PC-3 (cell line): ENCODE results near the gene ADGRG3. TPM values are rescaled to one million over a fixed set of nuclear protein-coding genes. Genes with fewer than 3 reads are reported as not detected.

Experiments used
- ATAC-seq: fragments of 200-7000 bp; cut with Tn5 transposase; 2 replicates; pipeline ENCODE4 v1.9.1; 2020; ENCODE audit warnings: mild to moderate bottlenecking, moderate library complexity
- BruUV-seq: library from RNA; stranded (reverse); fragments of 400-500 nt; replicated peaks from 2 replicates; lab custom pipeline; 2021; lab: Mats Ljungman, UMichigan
- CTCF ChIA-PET: fragments of 300-600 bp; sonication (Branson Sonifier 250); formaldehyde crosslinking; loops from one replicate; lab custom pipeline; 2022; ENCODE audit warnings: antibody characterized with exemption; lab: Charles Lee
- POLR2A ChIA-PET: fragments of 300-600 bp; sonication (Branson Sonifier 250); formaldehyde crosslinking; loops from one replicate; lab custom pipeline; 2022; ENCODE audit warnings: antibody characterized with exemption; ENCODE audit not compliant: unreplicated experiment; lab: Charles Lee
- DNase-seq: peaks from one replicate; pipeline ENCODE4 v3.0.0-alpha.2; 2015
- H2AFZ ChIP-seq: fragments of 300-600 bp; sonication (generic); 2 replicates; pipeline ENCODE4 v1.6.0; 2016; ENCODE audit warnings: antibody characterized with exemption, low read length
- H3F3A ChIP-seq: fragments of 300-600 bp; sonication (generic); one replicate; pipeline ENCODE4 v1.6.0; 2017; ENCODE audit warnings: antibody characterized with exemption, low read length, control low read depth, mild to moderate bottlenecking; ENCODE audit not compliant: unreplicated experiment
- H3K27ac ChIP-seq: fragments of 300-600 bp; sonication (generic); 2 replicates; pipeline ENCODE4 v1.5.1; 2016; ENCODE audit warnings: mild to moderate bottlenecking, low read length
- H3K27me3 ChIP-seq: fragments of 300-600 bp; sonication (generic); 2 replicates; pipeline ENCODE4 v1.6.1; 2016; ENCODE audit warnings: low read length, mixed read lengths
- H3K36me3 ChIP-seq: fragments of 300-600 bp; sonication (generic); 2 replicates; pipeline ENCODE4 v1.6.1; 2016; ENCODE audit warnings: low read depth, mixed run types, low read length, mixed read lengths
- H3K4me1 ChIP-seq: fragments of 300-600 bp; sonication (generic); 2 replicates; pipeline ENCODE4 v1.5.1; 2016; ENCODE audit warnings: low read length; ENCODE audit not compliant: insufficient read depth
- H3K4me2 ChIP-seq: fragments of 300-600 bp; sonication (generic); 2 replicates; pipeline ENCODE4 v1.6.0; 2016; ENCODE audit warnings: low read length
- H3K4me3 ChIP-seq: fragments of 300-600 bp; sonication (generic); 2 replicates; pipeline ENCODE4 v1.5.1; 2016; ENCODE audit warnings: mild to moderate bottlenecking, low read length, mixed read lengths
- H3K79me2 ChIP-seq: fragments of 300-600 bp; sonication (generic); 2 replicates; pipeline ENCODE4 v1.6.1; 2017; ENCODE audit warnings: low read length, mixed read lengths
- H3K9ac ChIP-seq: fragments of 300-600 bp; sonication (generic); 2 replicates; pipeline ENCODE4 v1.6.0; 2016; ENCODE audit warnings: mild to moderate bottlenecking, low read length
- H3K9me2 ChIP-seq: fragments of 300-600 bp; sonication (generic); replicated peaks from 2 replicates; pipeline ENCODE4 v1.6.1; 2016; ENCODE audit warnings: mixed run types, low read length, mixed read lengths
- H3K9me3 ChIP-seq: fragments of 300-600 bp; sonication (generic); 2 replicates; pipeline ENCODE4 v1.6.1; 2016; ENCODE audit warnings: low read length, mixed read lengths
- H4K20me1 ChIP-seq: fragments of 300-600 bp; sonication (generic); 2 replicates; pipeline ENCODE4 v1.6.1; 2016; ENCODE audit warnings: low read length, mixed read lengths
- CTCF ChIP-seq: fragments of 300-600 bp; sonication (generic); conservative IDR thresholded peaks from 2 replicates; pipeline ENCODE4 v1.5.1; 2017; ENCODE audit warnings: antibody characterized with exemption, low read depth, mild to moderate bottlenecking, low read length
- EZH2 ChIP-seq: fragments of 300-600 bp; sonication (generic); IDR thresholded peaks from one replicate; pipeline ENCODE4 v1.6.1; 2017; ENCODE audit warnings: antibody characterized with exemption, mild to moderate bottlenecking, low read length; ENCODE audit not compliant: unreplicated experiment
- EZH2phosphoT487 ChIP-seq: fragments of 300-600 bp; sonication (generic); IDR thresholded peaks from 2 replicates; pipeline ENCODE4 v1.6.1; 2018; ENCODE audit warnings: mild to moderate bottlenecking, antibody characterized with exemption, low read length, borderline replicate concordance
- intact Hi-C: fragments of 100-400 bp; cut with micrococcal nuclease; formaldehyde crosslinking; loops from 2 replicates; pipeline ENCODE4 v1.9.0; 2023
- total RNA-seq: library from RNA; depleted of rRNA; stranded (reverse); fragments of >200 nt; gene quantifications from 2 replicates; pipeline ENCODE4 v1.2.3, GENCODE V29; 2014

The ADGRG3 gene
- total RNA-seq, 1 experiment from 2014 or later: not detected

- no peaks in the 10 kb centered on the region for H3K9me2 ChIP-seq
- ChIA-PET CTCF (interaction anchor here (0.7 to 1.5 kb wide), 3 partner anchors 15 to 63 kb away, joined by 3 to 16 read pairs (median 3); partner anchors contain the start of gene ADGRG1), POLR2A (interaction anchor here (1.0 kb wide), 1 partner anchor 53 kb away, joined by 3 read pairs; no protein-coding TSS in a partner anchor)
- no peaks in the 10 kb centered on the region for H4K20me1 ChIP-seq
- peaks cover 10% of the 10 kb centered on the region for H3K36me3 ChIP-seq
- ATAC-seq (peak; percentile 57), DNase-seq (peak; percentile 73)
- TF ChIP-seq EZH2phosphoT487 (no peak), CTCF (no peak), EZH2 (no peak)
- intact Hi-C loops: loop anchor here (10.0 kb wide), 1 partner anchor 361 kb away; the partner anchor contains the start of genes USB1 and ZNF319
- no peaks in the 10 kb centered on the region for H3K27me3 ChIP-seq
- peaks cover 59% of the 10 kb centered on the region for H3K4me1 ChIP-seq
- H3K27ac ChIP-seq: peak overlapping the region; percentile 86
- no peaks in the 10 kb centered on the region; the same call in 1 of the 2 replicates for H3K79me2 ChIP-seq
- H3K9ac ChIP-seq: peak overlapping the region; percentile 23; the same call in 1 of the 2 replicates
- H3K4me3 ChIP-seq: no peak overlapping the region
- no peaks in the 10 kb centered on the region for H3F3A ChIP-seq
- peak overlapping the region; percentile 62 for H3K4me2 ChIP-seq
- no peak overlapping the region for H2AFZ ChIP-seq
- H3K9me3 ChIP-seq: no peaks in the 10 kb centered on the region
- no TSS peak for BruUV-seq
These were observed 24.8 kb upstream of the ADGRG3 start for GRCh38 chr16:57643147-57643874.

- no peak for ATAC-seq
- peak overlapping the region; percentile 86 for H3K27ac ChIP-seq
- H4K20me1 ChIP-seq: no peaks in the 10 kb centered on the region
- H3K79me2 ChIP-seq: no peaks in the 10 kb centered on the region; the same call in 1 of the 2 replicates
- TF ChIP-seq EZH2 (no peak), EZH2phosphoT487 (no peak), CTCF (no peak)
- POLR2A ChIA-PET: interaction anchor here (1.0 kb wide), 1 partner anchor 53 kb away, joined by 3 read pairs; no protein-coding TSS in a partner anchor
- H3K4me1 ChIP-seq: peaks cover 59% of the 10 kb centered on the region
- H3K4me3 ChIP-seq: no peak overlapping the region
- H3K9me2 ChIP-seq: no peaks in the 10 kb centered on the region
- H3K9me3 ChIP-seq: no peaks in the 10 kb centered on the region
- no peak overlapping the region for H2AFZ ChIP-seq
- no peaks in the 10 kb centered on the region for H3K27me3 ChIP-seq
- CTCF ChIA-PET: interaction anchor here (0.7 to 1.5 kb wide), 3 partner anchors 15 to 63 kb away, joined by 3 to 16 read pairs (median 3); partner anchors contain the start of gene ADGRG1
- H3F3A ChIP-seq: no peaks in the 10 kb centered on the region
- peaks cover 14% of the 10 kb centered on the region for H3K36me3 ChIP-seq
- peak overlapping the region; percentile 62 for H3K4me2 ChIP-seq
- no peak for DNase-seq
- no TSS peak for BruUV-seq
- intact Hi-C loops: loop anchor here (10.0 kb wide), 1 partner anchor 361 kb away; the partner anchor contains the start of genes USB1 and ZNF319
- H3K9ac ChIP-seq: no peak overlapping the region
These were observed 24.2 kb upstream of the ADGRG3 start for GRCh38 chr16:57643910-57644309.
